Right atrium auricular region (tissue), 2 donors: ENCODE measurements around the gene HTR3A. TPM values are rescaled to one million over a fixed set of nuclear protein-coding genes. Genes with fewer than 3 reads are reported as not detected.
"Not testable (repeated sequence)": the region's sequence is repeated elsewhere in the genome, so short reads cannot be mapped to it uniquely, and the experiment has no call there.

ENCODE experiments used
- DNase-seq: peaks from one replicate; pipeline ENCODE4 v3.0.0-alpha.2; 2019; ENCODE audit warnings: low spot score
- H3K27ac ChIP-seq, 2 donors: fragments of 200-600 bp; sonication (generic); 1 replicate in 1 of 2; 2 replicates in 1 of 2; pipeline ENCODE4 v1.5.1; 2016 to 2019
- H3K27me3 ChIP-seq, 2 donors: fragments of 200-600 bp; sonication (generic); one replicate each; pipeline versions ENCODE4 v1.5.1 to v1.6.0; 2017 to 2019
- H3K36me3 ChIP-seq: fragments of 200-600 bp; sonication (generic); one replicate; pipeline ENCODE4 v1.5.1; 2016
- H3K4me1 ChIP-seq, 2 donors: fragments of 200-600 bp; sonication (generic); one replicate each; pipeline versions ENCODE4 v1.5.1 to v1.6.0; 2017 to 2019
- H3K4me3 ChIP-seq, 2 donors: fragments of 200-600 bp; sonication (generic); 1 replicate in 1 of 2; 2 replicates in 1 of 2; pipeline ENCODE4 v1.5.1; 2017 to 2019; ENCODE audit warnings: mild to moderate bottlenecking in 1 of 2, moderate library complexity in 1 of 2
- H3K9me3 ChIP-seq, 2 donors: fragments of 200-600 bp; sonication (generic); one replicate each; pipeline ENCODE4 v1.5.1; 2019
- total RNA-seq, 2 donors: library from RNA; depleted of rRNA; stranded (reverse); fragments of >200 nt; gene quantifications; one replicate each; pipeline ENCODE4 v1.1.0, GENCODE V29; 2016
- TF ChIP-seq, protein P1 (sequence below), 2 donors: fragments of 200-600 bp; sonication (generic); IDR thresholded peaks; one replicate each; pipeline ENCODE4 v1.5.1; 2019; ENCODE audit warnings: antibody characterized with exemption in 2 of 2

The HTR3A gene
- total RNA-seq = under 1 TPM in 1 of 2 donors, not detected in 1; 0.24 TPM

DNA sequence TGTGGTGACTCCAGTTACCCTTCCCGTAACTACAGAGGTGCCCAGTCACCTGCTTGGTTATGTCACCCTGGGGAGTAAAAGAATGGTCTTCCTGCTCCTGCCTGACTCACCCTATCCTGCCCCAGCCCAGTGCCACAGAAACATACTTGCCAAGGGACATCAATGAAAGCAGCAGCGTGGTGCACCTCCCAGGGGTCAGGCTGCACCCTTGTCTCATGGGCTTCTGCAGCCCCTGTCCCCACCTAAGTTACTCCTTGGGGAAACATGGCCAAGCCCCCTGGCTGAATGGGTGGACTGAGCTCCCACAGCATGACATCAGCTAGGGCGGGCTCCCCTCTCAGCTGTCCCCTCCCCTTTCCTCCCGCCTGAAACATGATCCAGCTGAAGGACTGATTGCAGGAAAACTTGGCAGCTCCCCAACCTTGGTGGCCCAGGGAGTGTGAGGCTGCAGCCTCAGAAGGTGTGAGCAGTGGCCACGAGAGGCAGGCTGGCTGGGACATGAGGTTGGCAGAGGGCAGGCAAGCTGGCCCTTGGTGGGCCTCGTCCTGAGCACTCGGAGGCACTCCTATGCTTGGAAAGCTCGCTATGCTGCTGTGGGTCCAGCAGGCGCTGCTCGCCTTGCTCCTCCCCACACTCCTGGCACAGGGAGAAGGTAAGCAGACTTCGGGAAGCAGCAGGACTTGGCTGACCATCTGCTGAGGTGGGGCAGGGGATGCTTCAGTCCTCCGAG is at the start of gene HTR3A:
TSS of gene HTR3A (plus strand) at position 368 of the 730 bp plus-strand sequence. CDS start at position 586, 218 bp downstream.
- no peak within 1 kb of the TSS for H3K4me3 ChIP-seq
- DNase-seq = peak; percentile 74
- H3K9me3 ChIP-seq = no peaks in the 10 kb centered on the region
- TF ChIP-seq, protein P1, sequence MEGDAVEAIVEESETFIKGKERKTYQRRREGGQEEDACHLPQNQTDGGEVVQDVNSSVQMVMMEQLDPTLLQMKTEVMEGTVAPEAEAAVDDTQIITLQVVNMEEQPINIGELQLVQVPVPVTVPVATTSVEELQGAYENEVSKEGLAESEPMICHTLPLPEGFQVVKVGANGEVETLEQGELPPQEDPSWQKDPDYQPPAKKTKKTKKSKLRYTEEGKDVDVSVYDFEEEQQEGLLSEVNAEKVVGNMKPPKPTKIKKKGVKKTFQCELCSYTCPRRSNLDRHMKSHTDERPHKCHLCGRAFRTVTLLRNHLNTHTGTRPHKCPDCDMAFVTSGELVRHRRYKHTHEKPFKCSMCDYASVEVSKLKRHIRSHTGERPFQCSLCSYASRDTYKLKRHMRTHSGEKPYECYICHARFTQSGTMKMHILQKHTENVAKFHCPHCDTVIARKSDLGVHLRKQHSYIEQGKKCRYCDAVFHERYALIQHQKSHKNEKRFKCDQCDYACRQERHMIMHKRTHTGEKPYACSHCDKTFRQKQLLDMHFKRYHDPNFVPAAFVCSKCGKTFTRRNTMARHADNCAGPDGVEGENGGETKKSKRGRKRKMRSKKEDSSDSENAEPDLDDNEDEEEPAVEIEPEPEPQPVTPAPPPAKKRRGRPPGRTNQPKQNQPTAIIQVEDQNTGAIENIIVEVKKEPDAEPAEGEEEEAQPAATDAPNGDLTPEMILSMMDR (IDR thresholded peaks at IDR 0.05) = no peak
- H3K27ac ChIP-seq = no peak within 1 kb of the TSS
- no peaks in the 10 kb centered on the region for H3K27me3 ChIP-seq
- H3K4me1 ChIP-seq = peaks cover 0 to 10% of the 10 kb centered on the region in 2 donors
- no peaks in the 10 kb centered on the region for H3K36me3 ChIP-seq

DNA sequence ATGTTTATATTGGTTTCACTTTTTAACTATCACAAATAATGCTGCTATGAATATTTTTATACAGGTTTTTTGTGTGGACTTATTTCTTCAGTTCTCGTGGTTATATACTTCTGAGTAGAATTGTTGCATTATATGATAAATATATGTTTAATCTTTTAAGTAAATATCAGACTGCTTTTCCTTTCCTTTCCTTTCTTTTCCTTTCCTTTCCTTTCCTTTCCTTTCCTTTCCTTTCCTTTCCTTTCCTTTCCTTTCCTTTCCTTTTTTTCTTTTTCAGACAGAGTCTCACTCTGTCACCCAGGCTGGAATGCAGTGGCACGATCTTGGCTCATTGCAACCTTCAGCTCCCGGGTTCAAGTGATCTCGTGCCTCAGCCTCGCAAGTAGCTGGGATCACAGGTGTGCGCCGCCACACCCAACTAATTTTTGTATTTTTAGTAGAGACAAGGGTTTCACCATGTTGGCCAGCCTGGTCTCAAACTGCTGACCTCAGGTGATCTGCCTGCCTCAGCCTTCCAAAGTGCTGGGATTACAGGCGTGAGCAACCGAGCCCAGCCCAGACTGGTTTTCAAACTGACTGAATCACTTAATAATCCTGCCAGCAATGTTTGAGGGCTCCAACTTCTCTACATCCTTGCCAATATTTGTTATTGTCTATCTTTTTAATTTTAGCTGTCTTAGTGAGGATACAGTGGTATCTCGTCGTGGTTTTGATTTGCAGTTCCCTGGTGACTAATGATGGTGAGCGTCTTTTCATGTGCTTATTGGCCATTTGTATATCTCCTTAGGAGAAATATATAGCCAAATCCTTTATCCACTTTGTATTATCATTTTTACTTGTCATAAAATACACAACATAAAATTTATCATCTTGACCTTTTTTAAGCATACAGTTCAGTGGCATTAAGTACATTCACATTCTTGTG is 48.4 kb upstream of the HTR3A start:
- H3K27me3 ChIP-seq = no peaks in the 10 kb centered on the region
- no peaks in the 10 kb centered on the region for H3K4me1 ChIP-seq
- H3K27ac ChIP-seq = no peak overlapping the region
- TF ChIP-seq, protein P1 (IDR thresholded peaks at IDR 0.05) = no peak
- DNase-seq = no peak
- no peak overlapping the region for H3K4me3 ChIP-seq
- no peaks in the 10 kb centered on the region for H3K36me3 ChIP-seq
- no peaks in the 10 kb centered on the region for H3K9me3 ChIP-seq

GRCh38 chr11:113928311-113928710 is 46.6 kb upstream of the HTR3A start:
- Histone ChIP-seq H3K4me1 (no peaks in the 10 kb centered on the region), H3K4me3 (no peak overlapping the region), H3K36me3 (no peaks in the 10 kb centered on the region), H3K9me3 (no peaks in the 10 kb centered on the region), H3K27ac (no peak overlapping the region), H3K27me3 (no peaks in the 10 kb centered on the region)
- DNase-seq = no peak
- TF ChIP-seq, protein P1 (IDR thresholded peaks at IDR 0.05) = no peak

DNA sequence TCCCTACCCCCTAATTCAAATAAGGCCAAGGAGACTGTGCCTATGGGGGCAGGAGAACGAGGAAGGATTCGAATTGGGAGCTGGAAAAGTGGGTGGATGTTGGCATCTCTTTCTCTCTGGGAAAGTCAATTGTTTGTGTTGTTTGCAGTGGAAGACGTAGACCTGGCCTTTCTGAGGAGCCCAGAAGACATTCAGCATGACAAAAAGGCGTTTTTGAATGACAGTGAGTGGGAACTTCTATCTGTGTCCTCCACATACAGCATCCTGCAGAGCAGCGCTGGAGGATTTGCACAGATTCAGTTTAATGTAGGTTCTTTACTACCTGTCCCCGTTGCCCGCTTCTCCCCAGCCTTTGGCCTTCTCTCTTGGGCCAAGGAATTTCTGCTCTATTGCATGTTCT is 42.1 kb upstream of the HTR3A start:
- Histone ChIP-seq H3K27ac (no peak overlapping the region), H3K9me3 (no peaks in the 10 kb centered on the region), H3K4me1 (no peaks in the 10 kb centered on the region), H3K4me3 (no peak overlapping the region), H3K36me3 (no peaks in the 10 kb centered on the region), H3K27me3 (no peaks in the 10 kb centered on the region)
- DNase-seq = no peak
- TF ChIP-seq, protein P1 (IDR thresholded peaks at IDR 0.05) = no peak

GRCh38 chr11:113934193-113934592 is 40.7 kb upstream of the HTR3A start:
- H3K27me3 ChIP-seq, H3K36me3 ChIP-seq, H3K27ac ChIP-seq, DNase-seq, H3K9me3 ChIP-seq, H3K4me1 ChIP-seq, H3K4me3 ChIP-seq: not testable (repeated sequence)

DNA sequence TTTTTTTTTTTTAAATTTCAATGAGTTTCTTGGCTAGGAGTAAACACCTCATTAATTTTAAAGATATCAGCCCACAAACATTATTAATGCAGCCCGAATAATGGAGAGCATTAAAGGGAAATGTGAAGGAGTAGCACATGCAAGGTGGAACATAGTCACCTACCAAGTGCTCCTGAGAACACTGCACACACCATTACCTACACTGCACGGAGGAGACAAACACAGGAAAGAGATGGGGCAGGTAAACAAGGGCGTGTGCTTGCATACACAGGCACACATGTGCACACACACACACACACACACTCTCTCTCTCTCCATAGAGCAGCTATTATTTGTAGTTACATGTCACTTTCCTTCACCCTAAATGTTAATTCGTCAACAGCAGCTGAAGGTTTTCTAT is 40.1 kb upstream of the HTR3A start:
- Histone ChIP-seq H3K4me3 (no peak overlapping the region), H3K27ac (no peak overlapping the region), H3K9me3 (no peaks in the 10 kb centered on the region), H3K36me3 (no peaks in the 10 kb centered on the region), H3K4me1 (no peaks in the 10 kb centered on the region), H3K27me3 (no peaks in the 10 kb centered on the region)
- TF ChIP-seq, protein P1 (IDR thresholded peaks at IDR 0.05) = no peak
- DNase-seq = no peak
